SK-N-SH (cell line): Measurements from ENCODE around the gene PIK3CA. TPM values are rescaled to one million over a fixed set of nuclear protein-coding genes. Genes with fewer than 3 reads are reported as not detected.

Experiments used
- CTCF ChIA-PET: fragments of 300-600, 350-600 bp; formaldehyde crosslinking; extraction: SDS; loops from one replicate; lab custom pipeline; 2021; lab: Yijun Ruan, JAX
- POLR2A ChIA-PET: fragments of 350-600 bp; sonication (Branson Sonifier 250); formaldehyde crosslinking; extraction: SDS; loops from one replicate; lab custom pipeline; 2020; ENCODE audit warnings: antibody characterized with exemption, inconsistent platforms; lab: Yijun Ruan, JAX
- DNase-seq: peaks from one replicate; pipeline ENCODE4 v3.0.0; 2012
- H2AFZ ChIP-seq: fragments of 200-600 bp; sonication (generic); 2 replicates; pipeline ENCODE4 v1.8.1; 2016; ENCODE audit warnings: antibody characterized with exemption, mild to moderate bottlenecking, low read depth
- H3F3A ChIP-seq: fragments of 200-600 bp; sonication (generic); replicated peaks from 2 replicates; pipeline ENCODE3; 2016; ENCODE audit warnings: antibody characterized with exemption, mild to moderate bottlenecking; ENCODE audit not compliant: insufficient read depth
- H3K27ac ChIP-seq, 2 experiments: fragments of 200-500 bp in 1 of 2; fragments of 200-600 bp in 1 of 2; sonication (Bioruptor generic) in 1 of 2; sonication (generic), shearing (Covaris generic) in 1 of 2; 2 replicates each; pipeline versions ENCODE4 v1.5.1 to v1.6.1; 2014 to 2016; ENCODE audit warnings: low read depth in 2 of 2, inconsistent platforms in 1 of 2, low read length in 1 of 2, mild to moderate bottlenecking in 1 of 2, mixed read lengths in 1 of 2
- H3K27me3 ChIP-seq: fragments of 200-600 bp; sonication (generic), shearing (Covaris generic); 2 replicates; pipeline ENCODE4 v1.6.1; 2016; ENCODE audit warnings: mixed run types; ENCODE audit not compliant: insufficient read depth
- H3K36me3 ChIP-seq, 2 experiments: fragments of 200-500 bp in 1 of 2; fragments of 200-600 bp in 1 of 2; sonication (Bioruptor generic) in 1 of 2; sonication (generic) in 1 of 2; replicated peaks in 1 of 2; 2 replicates each; pipeline versions ENCODE3 to v1.5.1; 2014 to 2016; ENCODE audit warnings: low read length in 1 of 2, mild to moderate bottlenecking in 1 of 2; ENCODE audit not compliant: insufficient read depth in 2 of 2, control insufficient read depth in 1 of 2
- H3K4me1 ChIP-seq, 2 experiments: fragments of 200-500 bp in 1 of 2; fragments of 200-600 bp in 1 of 2; sonication (Bioruptor generic) in 1 of 2; sonication (generic), shearing (Covaris generic) in 1 of 2; 2 replicates each; pipeline versions ENCODE4 v1.5.1 to v1.6.1; 2014 to 2016; ENCODE audit warnings: low read depth in 1 of 2, low read length in 1 of 2, mixed run types in 1 of 2; ENCODE audit not compliant: insufficient read depth in 2 of 2, control insufficient read depth in 1 of 2
- H3K4me2 ChIP-seq: fragments of 200-600 bp; sonication (generic), shearing (Covaris generic); 2 replicates; pipeline ENCODE4 v1.6.1; 2017; ENCODE audit warnings: mixed run types
- H3K4me3 ChIP-seq, 2 experiments: fragments of 200-500 bp in 1 of 2; fragments of 200-600 bp in 1 of 2; sonication (Bioruptor generic) in 1 of 2; sonication (generic), shearing (Covaris generic) in 1 of 2; 2 replicates each; pipeline versions ENCODE4 v1.5.1 to v1.8.1; 2014 to 2016; ENCODE audit warnings: low read depth in 2 of 2, inconsistent platforms in 1 of 2, low read length in 1 of 2, mild to moderate bottlenecking in 1 of 2, mixed read lengths in 1 of 2, moderate library complexity in 1 of 2
- H3K79me2 ChIP-seq: fragments of 200-600 bp; sonication (generic); 2 replicates; pipeline ENCODE4 v1.8.1; 2017; ENCODE audit warnings: mild to moderate bottlenecking; ENCODE audit not compliant: insufficient read depth
- H3K9ac ChIP-seq: fragments of 200-600 bp; sonication (generic); 2 replicates; pipeline ENCODE4 v1.6.1; 2017; ENCODE audit warnings: mixed run types
- H3K9me2 ChIP-seq: fragments of 200-600 bp; sonication (generic); 2 replicates; pipeline ENCODE4 v1.6.1; 2017; ENCODE audit warnings: mixed run types
- H3K9me3 ChIP-seq: fragments of 200-600 bp; sonication (generic); 2 replicates; pipeline ENCODE4 v1.6.1; 2017; ENCODE audit warnings: mixed run types, mild to moderate bottlenecking, moderate library complexity
- H4K20me1 ChIP-seq: fragments of 200-600 bp; sonication (generic); 2 replicates; pipeline ENCODE4 v1.6.1; 2017; ENCODE audit warnings: mild to moderate bottlenecking, mixed run types; ENCODE audit not compliant: insufficient read depth
- CHD2 ChIP-seq: fragments of 150-350 bp; IDR thresholded peaks from 2 replicates; pipeline ENCODE4 v1.6.1; 2018; ENCODE audit warnings: low read length; ENCODE audit not compliant: partially characterized antibody
- ELF1 ChIP-seq: IDR thresholded peaks from 2 replicates; pipeline ENCODE4 v1.4.0; 2012
- EP300 ChIP-seq, 2 experiments: IDR thresholded peaks; 2 replicates each; pipeline versions ENCODE4 v1.4.0 to v1.6.1; 2012; ENCODE audit warnings: borderline replicate concordance in 1 of 2, low read depth in 1 of 2, low read length in 1 of 2
- FOSL2 ChIP-seq: IDR thresholded peaks from 2 replicates; pipeline ENCODE4 v1.4.0; 2012; ENCODE audit warnings: low read depth, mild to moderate bottlenecking, moderate library complexity, borderline replicate concordance
- FOXJ3 ChIP-seq: sonication (generic); formaldehyde crosslinking; IDR thresholded peaks from 2 replicates; pipeline ENCODE4 v1.5.1; 2020; ENCODE audit warnings: mild to moderate bottlenecking, missing genetic modification reagents
- MEF2A ChIP-seq: IDR thresholded peaks from 2 replicates; pipeline ENCODE4 v1.4.0; 2012; ENCODE audit warnings: low read depth, borderline replicate concordance
- NRF1 ChIP-seq: IDR thresholded peaks from 2 replicates; pipeline ENCODE4 v1.6.1; 2012; ENCODE audit warnings: low read depth, mild to moderate bottlenecking, low read length
- POLR2AphosphoS5 ChIP-seq: IDR thresholded peaks from 2 replicates; pipeline ENCODE4 v1.6.1; 2012; ENCODE audit warnings: low read depth, low read length
- RAD21 ChIP-seq: IDR thresholded peaks from 2 replicates; pipeline ENCODE4 v1.6.1; 2012; ENCODE audit warnings: mild to moderate bottlenecking, low read length
- RXRA ChIP-seq: IDR thresholded peaks from 2 replicates; pipeline ENCODE4 v1.4.0; 2012; ENCODE audit warnings: low read depth, mild to moderate bottlenecking, borderline replicate concordance
- SMC3 ChIP-seq: IDR thresholded peaks from 2 replicates; pipeline ENCODE4 v1.6.1; 2012; ENCODE audit warnings: low read depth, low read length, improper control_type of control experiment
- TCF12 ChIP-seq: IDR thresholded peaks from 2 replicates; pipeline ENCODE4 v1.4.0; 2012
- USF1 ChIP-seq: IDR thresholded peaks from 2 replicates; pipeline ENCODE4 v1.4.0; 2012; ENCODE audit warnings: low read depth, borderline replicate concordance
- WGBS: methylation state at CpG from one replicate; pipeline ENCODE4 v1.1.6; 2017; ENCODE audit warnings: low lambda C conversion rate; 5-methylcytosine and 5-hydroxymethylcytosine counted together
- polyA plus RNA-seq, 3 experiments: library from polyadenylated mRNA; depleted of rRNA; stranded (reverse); fragments of >200 nt; gene quantifications; 2 replicates each; pipeline ENCODE4 v1.2.3, GENCODE V29; 2012
- TF ChIP-seq, protein P1 (sequence below): fragments of 150-350 bp; IDR thresholded peaks from 2 replicates; pipeline ENCODE4 v1.6.1; 2016; ENCODE audit warnings: mild to moderate bottlenecking, low read depth, low read length
- TF ChIP-seq, protein P2 (sequence below): IDR thresholded peaks from 2 replicates; pipeline ENCODE4 v1.4.0; 2012; ENCODE audit warnings: low read depth
- TF ChIP-seq, protein P3 (sequence below): IDR thresholded peaks from 2 replicates; pipeline ENCODE4; 2012
- TF ChIP-seq, protein P4 (sequence below): IDR thresholded peaks from 2 replicates; pipeline ENCODE4 v1.4.0; 2012; ENCODE audit warnings: low read depth, borderline replicate concordance

PIK3CA gene
- polyA plus RNA-seq, 1 of the 3 experiments (the other 2 are of a cell fraction), result 3.2 TPM

DNA sequence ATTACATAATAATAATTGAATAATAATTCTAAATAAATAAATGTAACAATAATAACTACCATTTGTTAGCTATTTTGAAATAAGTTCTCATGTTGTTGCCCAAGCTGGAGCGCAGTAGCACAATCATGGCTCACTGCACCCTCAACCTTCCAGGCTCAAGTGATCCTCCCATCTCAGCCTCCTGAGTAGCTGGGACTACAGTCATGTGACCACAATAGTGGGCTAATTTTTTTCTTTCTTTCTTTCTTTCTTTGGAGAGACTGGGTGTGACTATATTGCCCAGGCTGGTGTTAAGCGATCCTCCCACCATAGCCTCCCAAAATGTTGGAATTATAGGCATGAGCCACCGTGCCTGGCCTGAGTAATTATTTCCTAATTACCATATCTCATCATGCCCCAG, 133.7 kb downstream of the PIK3CA start:
- Histone ChIP-seq H3K79me2 (no peaks in the 10 kb centered on the region), H3K9me3 (no peaks in the 10 kb centered on the region; the same call in 1 of the 2 replicates), H3K4me1 (no peaks in the 10 kb centered on the region), H3F3A (no peaks in the 10 kb centered on the region), H4K20me1 (no peaks in the 10 kb centered on the region), H3K36me3 (no peaks in the 10 kb centered on the region), H3K27ac (no peak overlapping the region), H3K9me2 (no peaks in the 10 kb centered on the region), H3K9ac (no peak overlapping the region), H3K4me3 (no peak overlapping the region), H3K27me3 (no peaks in the 10 kb centered on the region), H2AFZ (no peak overlapping the region), H3K4me2 (no peak overlapping the region)
- DNase-seq, result no peak
- ChIA-PET POLR2A (no interaction called here), CTCF (interaction anchor here (0.6 to 1.3 kb wide), 2 partner anchors 10 to 1299 kb away, joined by 3 to 4 read pairs; no protein-coding TSS in a partner anchor)
- 68% methylated on average over 3 of the region's 3 CpGs for WGBS
- TF ChIP-seq TCF12, result no peak
- TF ChIP-seq, protein P1, sequence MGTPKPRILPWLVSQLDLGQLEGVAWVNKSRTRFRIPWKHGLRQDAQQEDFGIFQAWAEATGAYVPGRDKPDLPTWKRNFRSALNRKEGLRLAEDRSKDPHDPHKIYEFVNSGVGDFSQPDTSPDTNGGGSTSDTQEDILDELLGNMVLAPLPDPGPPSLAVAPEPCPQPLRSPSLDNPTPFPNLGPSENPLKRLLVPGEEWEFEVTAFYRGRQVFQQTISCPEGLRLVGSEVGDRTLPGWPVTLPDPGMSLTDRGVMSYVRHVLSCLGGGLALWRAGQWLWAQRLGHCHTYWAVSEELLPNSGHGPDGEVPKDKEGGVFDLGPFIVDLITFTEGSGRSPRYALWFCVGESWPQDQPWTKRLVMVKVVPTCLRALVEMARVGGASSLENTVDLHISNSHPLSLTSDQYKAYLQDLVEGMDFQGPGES, result no peak
- no peak for TF ChIP-seq RXRA
- no peak for TF ChIP-seq USF1
- TF ChIP-seq FOXJ3 (CRISPR knock-in tag), result no peak

DNA sequence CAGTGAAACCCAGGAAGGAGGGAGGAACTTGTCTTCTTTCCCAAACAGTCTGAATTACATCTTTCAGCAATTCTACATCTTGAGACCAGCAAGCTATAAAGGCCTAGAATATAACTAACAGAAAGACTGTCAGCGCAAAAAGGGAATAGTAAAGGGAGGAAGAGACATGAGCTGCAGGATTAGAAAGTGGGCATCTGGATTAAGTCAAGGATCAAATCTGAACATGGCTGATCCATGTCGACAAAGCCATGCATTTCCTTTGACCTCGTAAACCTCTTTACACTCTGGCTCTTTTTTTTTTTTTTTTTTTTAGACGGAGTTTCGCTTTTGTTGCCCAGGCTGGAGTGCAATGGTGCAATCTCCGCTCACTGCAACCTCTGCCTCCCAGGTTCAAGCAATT, 138.2 kb downstream of the PIK3CA start:
- ChIA-PET CTCF (no interaction called here), POLR2A (no interaction called here)
- Histone ChIP-seq H3F3A (no peaks in the 10 kb centered on the region), H3K4me3 (no peak overlapping the region), H3K79me2 (no peaks in the 10 kb centered on the region), H2AFZ (no peak overlapping the region), H3K9me3 (no peaks in the 10 kb centered on the region; the same call in 1 of the 2 replicates), H3K36me3 (no peaks in the 10 kb centered on the region), H3K4me2 (no peak overlapping the region), H4K20me1 (no peaks in the 10 kb centered on the region), H3K27ac (no peak overlapping the region), H3K4me1 (no peaks in the 10 kb centered on the region), H3K9ac (no peak overlapping the region), H3K9me2 (no peaks in the 10 kb centered on the region), H3K27me3 (no peaks in the 10 kb centered on the region)
- 74% methylated on average over 6 of the region's 6 CpGs for WGBS
- DNase-seq, result no peak
- TF ChIP-seq, protein P2, sequence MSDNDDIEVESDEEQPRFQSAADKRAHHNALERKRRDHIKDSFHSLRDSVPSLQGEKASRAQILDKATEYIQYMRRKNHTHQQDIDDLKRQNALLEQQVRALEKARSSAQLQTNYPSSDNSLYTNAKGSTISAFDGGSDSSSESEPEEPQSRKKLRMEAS, result no peak
- TF ChIP-seq USF1 (no peak), NRF1 (no peak), SMC3 (no peak), MEF2A (no peak), CHD2 (no peak), RAD21 (no peak), ELF1 (no peak), EP300 (IDR thresholded peaks at IDR 0.05; ENCODE audit: borderline replicate concordance in 1 of 2, low read depth in 1 of 2, low read length in 1 of 2) (no peak), FOSL2 (no peak), POLR2AphosphoS5 (no peak)
- TF ChIP-seq, protein P1, result no peak
- TF ChIP-seq, protein P3, sequence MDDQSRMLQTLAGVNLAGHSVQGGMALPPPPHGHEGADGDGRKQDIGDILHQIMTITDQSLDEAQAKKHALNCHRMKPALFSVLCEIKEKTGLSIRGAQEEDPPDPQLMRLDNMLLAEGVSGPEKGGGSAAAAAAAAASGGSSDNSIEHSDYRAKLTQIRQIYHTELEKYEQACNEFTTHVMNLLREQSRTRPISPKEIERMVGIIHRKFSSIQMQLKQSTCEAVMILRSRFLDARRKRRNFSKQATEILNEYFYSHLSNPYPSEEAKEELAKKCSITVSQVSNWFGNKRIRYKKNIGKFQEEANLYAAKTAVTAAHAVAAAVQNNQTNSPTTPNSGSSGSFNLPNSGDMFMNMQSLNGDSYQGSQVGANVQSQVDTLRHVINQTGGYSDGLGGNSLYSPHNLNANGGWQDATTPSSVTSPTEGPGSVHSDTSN, result no peak
- TF ChIP-seq, protein P4, sequence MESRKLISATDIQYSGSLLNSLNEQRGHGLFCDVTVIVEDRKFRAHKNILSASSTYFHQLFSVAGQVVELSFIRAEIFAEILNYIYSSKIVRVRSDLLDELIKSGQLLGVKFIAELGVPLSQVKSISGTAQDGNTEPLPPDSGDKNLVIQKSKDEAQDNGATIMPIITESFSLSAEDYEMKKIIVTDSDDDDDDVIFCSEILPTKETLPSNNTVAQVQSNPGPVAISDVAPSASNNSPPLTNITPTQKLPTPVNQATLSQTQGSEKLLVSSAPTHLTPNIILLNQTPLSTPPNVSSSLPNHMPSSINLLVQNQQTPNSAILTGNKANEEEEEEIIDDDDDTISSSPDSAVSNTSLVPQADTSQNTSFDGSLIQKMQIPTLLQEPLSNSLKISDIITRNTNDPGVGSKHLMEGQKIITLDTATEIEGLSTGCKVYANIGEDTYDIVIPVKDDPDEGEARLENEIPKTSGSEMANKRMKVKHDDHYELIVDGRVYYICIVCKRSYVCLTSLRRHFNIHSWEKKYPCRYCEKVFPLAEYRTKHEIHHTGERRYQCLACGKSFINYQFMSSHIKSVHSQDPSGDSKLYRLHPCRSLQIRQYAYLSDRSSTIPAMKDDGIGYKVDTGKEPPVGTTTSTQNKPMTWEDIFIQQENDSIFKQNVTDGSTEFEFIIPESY, result no peak
